ENCODE measurements around the gene GFOD2. TPM values are rescaled to one million over a fixed set of nuclear protein-coding genes. Genes with fewer than 3 reads are reported as not detected.
"Not testable (repeated sequence)": the region's sequence is repeated elsewhere in the genome, so short reads cannot be mapped to it uniquely, and the experiment has no call there.

The GFOD2 gene, protein sequence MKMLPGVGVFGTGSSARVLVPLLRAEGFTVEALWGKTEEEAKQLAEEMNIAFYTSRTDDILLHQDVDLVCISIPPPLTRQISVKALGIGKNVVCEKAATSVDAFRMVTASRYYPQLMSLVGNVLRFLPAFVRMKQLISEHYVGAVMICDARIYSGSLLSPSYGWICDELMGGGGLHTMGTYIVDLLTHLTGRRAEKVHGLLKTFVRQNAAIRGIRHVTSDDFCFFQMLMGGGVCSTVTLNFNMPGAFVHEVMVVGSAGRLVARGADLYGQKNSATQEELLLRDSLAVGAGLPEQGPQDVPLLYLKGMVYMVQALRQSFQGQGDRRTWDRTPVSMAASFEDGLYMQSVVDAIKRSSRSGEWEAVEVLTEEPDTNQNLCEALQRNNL
- 24.7 and 33.6 TPM in 2 replicates for total RNA-seq

DNA sequence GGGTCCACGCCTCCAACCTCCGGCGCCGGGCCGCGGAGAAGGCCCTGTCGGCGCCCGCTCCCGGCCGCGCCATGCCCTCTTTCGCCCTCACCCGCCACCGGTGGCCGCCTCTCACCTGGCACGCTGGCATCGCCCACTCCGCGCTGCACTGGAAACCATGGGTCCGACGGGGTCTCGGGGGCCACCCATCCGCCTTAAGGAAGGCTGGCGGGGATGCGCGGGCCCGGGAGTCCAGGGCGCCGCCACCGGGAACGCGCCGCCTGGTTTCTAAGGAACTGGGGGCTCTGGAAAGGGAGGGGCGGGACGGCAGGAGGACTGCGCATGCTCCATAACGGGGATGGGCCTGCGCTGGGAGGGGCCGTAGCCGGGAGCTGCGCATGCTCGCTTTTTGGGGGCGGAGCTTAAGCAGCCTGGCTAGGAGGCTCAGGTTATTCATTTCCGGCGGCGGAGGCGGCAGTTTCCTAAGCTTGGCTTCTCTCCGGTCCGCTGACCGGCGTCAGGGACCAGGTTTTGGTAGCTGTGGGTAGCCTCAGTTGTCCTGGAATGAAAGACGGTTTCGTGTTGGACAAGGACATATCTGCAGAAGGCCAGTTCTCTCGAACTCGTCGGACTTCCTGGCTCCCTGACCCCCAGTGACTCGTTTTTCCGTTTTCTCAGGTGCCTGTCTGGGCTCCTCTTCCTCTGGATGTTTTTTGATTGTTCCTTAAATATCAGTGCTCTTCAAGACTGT lies at the start of gene GFOD2:
Gene GFOD2 (minus strand): TSS at position 269 of the 730 bp plus-strand sequence. CDS start 33,601 bp downstream, outside the sequence.
- DNase-seq (ENCODE audit: low read depth), result peak; percentile 82

DNA sequence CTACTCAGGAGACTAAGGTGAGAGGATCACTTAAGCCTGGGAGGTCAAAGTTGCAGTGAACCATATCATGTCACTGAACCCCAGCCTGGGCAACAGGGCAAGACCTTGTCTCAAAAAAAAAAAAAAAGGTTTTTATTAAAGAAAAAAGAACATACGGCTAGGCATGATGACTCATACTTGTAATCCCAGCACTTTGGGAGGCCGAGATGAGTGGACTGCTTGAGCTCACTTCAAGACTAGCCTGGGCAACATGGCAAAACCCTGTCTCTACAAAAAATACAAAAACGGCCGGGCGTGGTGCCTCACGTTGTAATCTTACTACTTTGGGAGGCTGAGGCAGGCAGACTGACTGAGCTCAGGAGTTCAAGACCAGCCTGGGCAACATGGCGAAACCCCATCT lies 48.8 kb upstream of the GFOD2 start:
- DNase-seq (ENCODE audit: low read depth), result peak; percentile 47

DNA sequence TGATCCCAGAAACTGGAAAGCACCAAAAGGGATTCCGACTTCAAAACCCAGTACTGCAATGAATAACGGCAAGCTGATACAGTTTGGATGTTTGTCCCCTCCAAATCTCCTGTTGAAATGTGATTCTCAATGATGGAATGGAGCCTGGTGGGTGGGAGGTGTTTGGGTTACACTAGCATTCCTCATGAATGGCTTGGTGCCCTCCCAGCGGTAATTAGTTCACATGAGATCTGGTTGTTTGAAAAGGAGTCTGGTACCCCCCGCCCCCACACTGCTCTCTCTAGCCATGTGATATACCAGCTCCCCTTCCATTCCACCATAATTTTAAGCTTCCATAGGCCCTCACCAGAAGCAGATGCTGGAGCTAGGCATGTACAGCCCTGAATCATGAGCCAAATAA lies 47.2 kb upstream of the GFOD2 start:
- no peak for DNase-seq (ENCODE audit: low read depth)

DNA sequence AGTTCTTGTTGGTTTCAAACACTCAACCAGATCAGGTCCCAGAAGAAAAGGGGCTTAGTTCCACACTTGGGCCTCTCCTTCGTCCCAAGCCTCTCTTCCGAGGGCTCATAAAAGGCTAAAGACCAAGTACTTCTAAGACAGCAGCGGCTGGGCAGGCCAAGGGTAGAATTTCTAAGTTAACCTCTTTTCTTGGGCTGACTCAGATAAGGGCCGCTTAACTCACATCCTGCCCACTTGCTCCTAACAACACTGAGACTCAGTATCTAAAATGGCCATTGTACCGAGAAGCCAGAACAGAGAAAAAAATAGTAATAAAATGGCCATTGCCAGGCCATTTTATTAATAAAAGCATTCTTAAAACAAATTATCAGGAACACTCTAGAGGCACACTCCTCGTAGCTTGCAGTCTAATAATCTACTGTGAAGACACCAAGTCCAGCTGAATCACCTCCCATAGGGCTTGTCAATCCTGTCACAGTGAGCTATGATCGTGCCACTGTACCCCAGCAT lies 45.1 kb upstream of the GFOD2 start:
- DNase-seq (ENCODE audit: low read depth), result no peak

DNA sequence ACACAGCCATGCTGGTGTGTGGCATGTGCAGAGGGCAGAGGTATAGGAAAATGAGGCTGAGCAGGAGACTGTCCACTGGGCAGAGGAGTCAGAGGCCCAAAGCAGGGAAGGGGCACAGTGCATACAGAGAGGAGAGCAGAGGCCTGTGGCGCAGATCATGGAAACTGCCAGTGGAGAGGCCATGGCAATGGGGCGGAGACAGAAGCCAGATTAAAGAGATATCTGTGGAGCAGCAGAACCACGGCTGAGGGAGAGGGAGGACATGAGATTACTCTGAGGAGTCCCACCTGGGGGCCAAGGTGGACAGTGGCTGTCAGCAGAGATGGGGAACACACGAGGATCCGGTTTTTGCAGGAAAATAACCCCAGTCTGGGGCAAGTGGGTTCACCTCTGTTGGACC lies 44.0 kb upstream of the GFOD2 start:
- DNase-seq (ENCODE audit: low read depth), result no peak

DNA sequence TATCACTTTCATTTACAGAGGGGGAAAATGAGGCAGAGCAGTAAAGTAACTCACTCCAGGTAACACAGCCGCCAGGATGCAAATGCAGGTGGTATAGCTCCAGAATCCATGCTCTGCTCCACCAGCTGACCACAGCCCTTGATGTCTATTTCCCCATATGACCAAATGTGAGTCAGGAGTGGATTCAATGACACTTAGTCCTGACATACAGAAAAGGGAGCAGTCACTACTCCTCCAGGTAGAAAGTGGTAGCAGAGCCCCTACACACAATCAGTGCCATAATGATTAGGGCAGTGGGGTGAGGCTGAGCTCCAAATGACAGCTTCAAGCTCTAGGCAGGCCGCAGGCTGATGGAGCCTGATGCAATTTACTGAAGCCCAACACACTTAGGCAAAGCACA lies 43.3 kb upstream of the GFOD2 start:
- no peak for DNase-seq (ENCODE audit: low read depth)

DNA sequence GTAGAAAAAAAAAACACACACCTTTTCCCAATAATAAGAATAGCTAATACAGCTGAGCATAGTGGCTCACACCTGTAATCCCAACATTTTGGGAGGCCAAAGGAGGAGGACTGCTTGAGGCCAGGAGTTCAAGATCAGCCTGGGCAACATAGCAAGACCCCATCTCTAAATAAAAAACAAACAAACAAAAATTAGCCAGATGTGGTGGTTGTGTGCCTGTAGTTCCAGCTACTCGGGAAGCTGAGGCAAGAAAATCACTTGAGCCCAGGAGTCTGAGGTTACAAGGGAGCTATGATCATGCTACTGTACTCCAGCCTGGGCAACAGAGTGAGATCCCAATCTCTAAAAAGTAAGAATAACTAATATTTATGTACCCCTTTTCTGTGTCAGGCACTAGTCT lies 42.8 kb upstream of the GFOD2 start:
- no peak for DNase-seq (ENCODE audit: low read depth)

DNA sequence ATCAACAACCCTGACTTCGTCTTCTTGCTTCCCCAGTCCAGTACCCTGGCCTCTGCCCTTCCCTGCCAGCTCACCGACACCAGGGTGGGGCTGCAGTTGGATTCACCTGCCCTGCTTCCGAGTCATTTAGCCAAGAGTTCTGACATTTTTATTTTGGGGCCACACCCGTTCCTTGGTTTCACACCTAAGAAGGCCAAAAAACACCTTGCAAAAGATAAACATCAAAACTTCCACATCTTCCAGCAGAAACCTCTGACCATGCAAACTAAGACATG lies 41.8 kb upstream of the GFOD2 start:
- no peak for DNase-seq (ENCODE audit: low read depth)

DNA sequence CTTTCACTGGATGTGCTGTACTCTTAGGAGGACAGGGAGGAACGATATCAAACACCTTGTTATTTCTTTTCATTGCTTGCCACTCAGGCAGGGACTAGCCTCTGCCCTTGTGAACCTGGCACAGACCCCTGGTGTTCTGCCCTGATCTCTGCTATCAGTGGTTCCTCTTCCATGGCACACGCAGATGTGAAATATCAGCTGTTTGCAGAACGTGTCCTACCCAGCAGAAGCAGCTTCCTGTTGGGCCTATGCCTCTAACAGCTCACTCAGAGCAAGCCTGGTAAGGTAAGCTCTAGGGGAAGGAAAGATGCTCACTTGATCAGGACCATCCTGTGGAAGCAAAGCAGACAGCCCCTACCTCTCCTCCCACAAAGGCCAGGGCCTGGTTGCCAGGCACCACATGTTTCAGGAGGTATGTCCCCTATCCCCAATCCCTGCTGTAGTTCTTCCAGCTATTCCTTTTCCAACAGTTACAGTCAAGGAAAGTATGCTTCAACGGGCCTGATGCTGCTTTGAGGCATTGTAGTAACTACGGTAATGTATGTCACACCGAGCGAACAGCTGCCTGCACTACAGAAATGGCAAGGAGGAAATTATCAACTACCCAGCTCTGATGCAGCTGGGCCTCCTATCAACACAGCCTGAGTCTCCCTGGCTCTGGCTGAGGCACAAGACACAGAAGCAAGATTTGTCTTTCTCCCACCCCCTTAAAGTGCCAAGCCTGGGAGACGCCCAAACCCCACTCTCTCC lies 41.3 kb upstream of the GFOD2 start:
- no peak for DNase-seq (ENCODE audit: low read depth)

DNA sequence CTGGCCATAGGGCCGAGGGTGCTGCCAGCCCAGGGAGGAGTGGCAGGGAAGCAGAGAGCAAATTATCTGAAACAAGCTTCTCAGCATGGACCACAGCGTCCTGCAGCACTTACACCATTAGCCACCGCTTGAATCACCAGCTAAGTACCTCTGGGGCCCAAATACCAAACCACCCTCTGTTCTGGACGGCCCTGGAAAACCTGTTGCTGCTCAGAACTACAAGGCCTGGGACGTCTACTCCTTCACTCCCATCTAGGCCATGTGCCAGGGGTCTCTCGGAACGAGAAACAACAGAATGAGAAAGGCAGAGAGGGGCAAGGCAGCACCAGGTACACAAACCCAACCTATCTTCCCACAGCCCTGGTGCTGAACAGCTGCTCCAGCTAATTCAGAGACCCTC lies 39.9 kb upstream of the GFOD2 start:
- DNase-seq (ENCODE audit: low read depth), result no peak

DNA sequence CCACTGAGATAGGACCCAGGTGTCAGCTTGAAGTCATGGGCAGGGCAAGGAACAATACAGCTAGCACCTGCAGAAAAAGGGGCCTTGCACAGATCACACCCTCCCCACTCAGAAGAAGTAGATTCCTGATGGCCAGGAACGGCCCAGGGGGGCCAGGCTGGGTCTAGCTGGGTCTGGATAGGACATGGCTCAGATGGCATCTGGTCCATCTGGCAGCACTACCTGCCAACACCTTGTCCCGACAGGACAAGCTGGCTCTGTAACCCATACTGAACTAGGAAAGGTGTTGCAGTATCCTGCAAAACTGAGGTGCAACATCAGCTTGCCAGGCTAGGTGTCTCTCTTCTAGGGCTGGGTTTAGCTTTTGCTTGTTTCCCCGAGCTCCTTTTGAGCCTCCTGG lies 38.9 kb upstream of the GFOD2 start:
- no peak for DNase-seq (ENCODE audit: low read depth)

DNA sequence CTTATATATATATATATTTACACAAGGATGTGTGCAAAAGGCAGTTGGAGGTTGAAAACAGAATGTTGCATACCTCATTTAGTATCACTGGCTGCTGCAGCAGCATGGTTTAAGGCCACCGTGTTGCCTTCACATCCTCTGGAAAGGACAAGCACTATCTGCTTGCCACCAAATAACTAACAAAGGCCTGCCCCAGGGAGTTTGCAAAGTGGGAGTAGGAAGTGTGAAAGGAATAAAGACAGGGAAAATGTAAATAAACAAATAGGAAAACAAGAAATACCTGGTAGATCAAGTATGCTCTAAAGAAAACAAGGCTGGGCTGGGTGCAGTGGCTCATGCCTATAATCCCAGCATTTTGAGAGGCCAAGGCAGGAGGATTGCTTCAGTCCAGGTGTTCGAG lies 33.5 kb upstream of the GFOD2 start:
- DNase-seq (ENCODE audit: low read depth), result no peak

DNA sequence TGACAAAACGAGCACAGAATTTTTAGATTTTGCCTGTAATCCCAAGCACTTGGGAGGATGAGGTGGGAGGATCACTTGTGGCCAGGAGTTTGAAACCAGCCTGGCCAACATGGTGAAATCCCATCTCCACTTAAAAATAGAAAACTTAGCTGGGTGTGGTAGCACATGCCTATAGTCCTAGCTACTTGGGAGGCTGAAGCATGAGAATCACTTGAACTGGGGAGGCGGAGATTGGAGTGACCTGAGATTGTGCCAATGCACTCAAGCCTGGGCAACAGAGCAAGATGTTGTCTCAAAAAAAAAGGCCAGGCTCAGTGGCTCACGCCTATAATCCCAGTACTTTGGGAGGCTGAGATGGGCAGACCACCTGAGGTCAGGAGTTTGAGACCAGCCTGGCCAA lies 32.2 kb upstream of the GFOD2 start:
- DNase-seq (ENCODE audit: low read depth), result not testable (repeated sequence)

DNA sequence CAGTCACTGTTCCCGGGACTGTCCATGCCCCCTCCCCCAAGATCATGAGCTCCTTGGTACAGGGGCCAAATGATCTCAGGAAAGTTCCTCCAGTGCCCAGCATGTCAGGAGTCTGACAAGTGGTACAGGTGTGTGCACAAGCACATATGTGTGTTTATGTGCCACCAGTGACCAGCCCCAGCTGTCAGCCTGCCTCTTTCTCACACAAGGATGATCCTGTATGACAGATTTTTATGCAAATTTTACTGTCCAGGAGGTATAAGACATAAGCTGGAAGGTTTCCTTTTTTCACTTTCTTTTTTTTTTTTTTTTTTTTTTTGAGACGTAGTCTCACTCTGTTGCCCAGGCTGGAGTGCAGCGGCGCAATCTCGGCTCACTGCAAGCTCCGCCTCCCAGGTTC lies 31.4 kb upstream of the GFOD2 start:
- DNase-seq (ENCODE audit: low read depth), result no peak

DNA sequence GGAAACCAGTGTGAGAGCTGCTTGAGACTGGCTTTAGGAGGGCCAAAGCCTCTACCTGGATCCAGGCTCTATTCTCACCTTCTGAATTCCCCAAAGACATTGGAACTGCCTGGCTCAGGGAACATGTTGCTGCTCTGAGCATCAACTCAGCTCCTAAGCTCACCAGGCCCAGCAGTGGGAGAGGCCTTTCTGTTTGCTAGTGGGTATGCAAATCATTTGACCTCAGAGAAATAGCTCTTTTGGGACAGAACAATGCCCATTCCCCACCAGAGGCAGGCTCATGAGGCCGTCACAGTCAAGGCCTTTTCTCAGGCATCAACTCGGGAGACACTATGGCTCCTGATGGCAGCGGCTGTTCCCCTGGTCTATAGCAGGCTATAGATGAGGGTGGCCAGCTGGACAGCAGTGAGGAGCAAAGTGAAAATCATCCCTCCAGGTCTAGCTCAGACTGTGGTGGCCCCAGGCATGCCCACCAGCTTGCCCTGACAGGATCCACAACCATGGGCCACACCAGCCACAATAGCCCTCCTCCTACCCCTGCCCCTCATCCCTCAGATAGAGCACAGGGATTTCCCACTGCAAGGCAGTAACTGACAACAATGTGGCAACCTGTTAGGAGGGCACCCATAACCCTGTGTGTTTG lies 30.4 kb upstream of the GFOD2 start:
- no peak for DNase-seq (ENCODE audit: low read depth)

DNA sequence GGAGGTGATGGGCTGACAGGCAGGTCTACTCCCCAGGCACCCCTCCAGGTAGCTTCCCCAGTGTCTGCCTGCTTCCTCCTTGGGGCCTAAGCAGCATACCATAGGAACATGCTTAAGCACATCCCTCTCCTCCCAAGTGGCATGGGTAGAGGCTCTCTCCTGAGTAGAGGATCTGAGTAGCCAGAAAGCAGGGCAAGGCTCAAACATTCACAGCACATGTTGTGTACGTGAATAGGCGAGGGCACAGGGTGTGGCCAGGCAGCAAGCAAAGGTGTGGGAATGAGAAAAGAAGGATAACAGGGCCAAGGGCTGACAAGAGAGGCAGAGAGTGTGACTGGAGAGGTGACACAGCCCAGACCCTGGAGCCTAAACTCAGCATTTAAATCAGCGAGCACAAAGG lies 29.7 kb upstream of the GFOD2 start:
- DNase-seq (ENCODE audit: low read depth), result no peak

DNA sequence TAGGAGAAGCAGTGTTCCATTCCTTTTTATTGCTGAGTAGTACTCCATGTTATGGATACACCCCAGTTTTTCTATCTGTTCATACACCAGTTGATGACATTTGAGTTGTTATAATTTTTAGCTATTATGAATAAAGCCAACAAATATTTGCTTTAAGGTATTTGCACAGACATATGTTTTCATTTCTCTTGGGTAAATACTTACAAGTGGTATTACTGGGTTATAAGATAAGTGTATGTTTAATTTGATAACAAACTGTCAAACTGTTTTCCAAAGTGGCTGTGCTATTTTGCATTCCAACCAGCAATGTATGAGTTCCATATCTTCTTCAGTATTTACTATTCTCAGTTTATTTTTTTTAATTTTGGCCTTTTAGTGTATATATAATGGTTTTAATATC lies 27.7 kb upstream of the GFOD2 start:
- DNase-seq (ENCODE audit: low read depth), result no peak

DNA sequence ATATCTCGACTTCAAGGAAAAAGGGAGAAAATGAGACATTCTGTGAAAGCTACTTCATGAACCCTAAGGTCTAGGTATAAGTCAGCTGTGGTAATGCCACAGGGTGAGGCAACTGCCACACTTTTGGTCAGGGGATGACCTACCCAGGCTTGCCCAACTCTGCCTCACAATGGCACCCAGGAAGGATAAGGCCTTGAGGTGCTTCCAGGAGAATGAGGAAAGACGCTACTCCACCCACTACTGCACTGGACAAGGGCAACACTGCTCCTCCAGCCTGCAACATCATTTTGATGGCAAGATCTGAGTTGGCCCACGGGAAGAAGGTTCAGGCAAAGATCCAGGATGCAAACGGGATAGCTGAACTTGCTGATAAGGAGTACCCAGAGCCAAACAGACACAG lies 22.0 kb upstream of the GFOD2 start:
- no peak for DNase-seq (ENCODE audit: low read depth)

DNA sequence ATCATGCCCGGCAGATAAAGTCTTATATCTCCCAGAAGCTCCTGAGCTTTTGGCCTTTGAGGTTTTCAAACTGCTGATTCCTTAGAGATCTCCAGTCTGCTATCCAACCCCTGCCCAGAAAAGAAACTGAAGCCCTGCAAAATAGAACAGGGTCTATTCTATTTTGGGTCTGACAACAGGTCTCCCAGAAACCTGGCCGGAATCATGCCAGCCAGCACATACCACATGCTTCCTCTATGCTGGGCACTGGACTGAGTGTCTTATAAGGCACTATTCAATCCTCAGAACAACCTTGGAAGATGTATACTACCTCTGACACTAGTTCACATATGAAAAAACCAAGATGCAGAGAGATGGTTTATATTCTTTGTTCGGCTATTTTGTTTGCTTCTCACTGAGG lies 21.3 kb upstream of the GFOD2 start:
- DNase-seq (ENCODE audit: low read depth), result no peak

DNA sequence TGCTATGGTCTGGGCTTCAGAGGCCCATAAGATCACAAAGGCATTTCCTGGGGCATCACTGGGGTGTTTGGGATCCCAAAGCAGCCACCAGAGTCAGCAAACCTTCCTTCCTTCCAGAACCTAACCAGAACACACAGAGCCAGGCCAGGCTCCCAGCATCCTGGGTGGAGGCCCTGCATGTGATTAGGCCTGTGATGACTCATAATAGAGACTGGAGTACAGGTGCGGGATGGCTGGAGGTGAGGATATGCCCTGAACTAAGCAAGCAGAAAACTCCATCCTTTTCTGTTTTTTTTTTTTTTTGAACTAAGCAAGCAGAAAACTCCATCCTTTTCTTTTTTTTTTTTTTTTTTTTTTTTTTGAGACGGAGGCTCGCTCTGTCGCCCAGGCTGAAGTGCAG lies 17.7 kb upstream of the GFOD2 start:
- DNase-seq (ENCODE audit: low read depth), result no peak

DNA sequence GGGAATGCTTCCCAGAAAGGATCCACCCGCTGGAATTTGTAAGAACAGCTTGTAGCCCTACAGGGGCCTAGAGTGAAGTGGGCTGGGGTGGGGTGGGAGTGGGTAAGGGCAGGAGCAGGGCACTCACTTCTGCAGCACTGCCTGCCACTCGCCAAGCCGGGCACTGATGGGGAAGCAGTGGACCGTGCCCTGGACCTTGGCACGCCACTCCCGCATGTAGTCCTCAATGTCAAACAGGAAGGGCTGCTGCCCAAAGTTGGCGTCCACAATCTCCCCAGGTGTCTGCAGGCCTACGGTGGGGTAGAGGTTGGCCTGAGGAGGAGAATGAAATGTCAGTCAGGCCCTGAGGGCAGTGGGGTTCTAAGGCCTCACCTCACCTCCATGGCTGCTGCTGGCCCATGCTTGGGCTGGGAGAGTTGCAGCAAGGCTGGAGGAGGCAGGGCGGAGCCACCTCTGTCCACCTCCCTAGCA lies 15.7 kb upstream of the GFOD2 start:
- no peak for DNase-seq (ENCODE audit: low read depth)
